SH-SY5Y (cell line): ENCODE measurements around the gene PCSK2.

ENCODE experiments used
- GATA2 ChIP-seq: IDR thresholded peaks from 2 replicates; pipeline ENCODE4 v1.6.1; 2011; ENCODE audit warnings: mild to moderate bottlenecking, low read depth, low read length
- GATA3 ChIP-seq: IDR thresholded peaks from 2 replicates; pipeline ENCODE4 v1.6.1; 2011; ENCODE audit warnings: low read depth, mild to moderate bottlenecking, low read length, moderate library complexity

- no peak for TF ChIP-seq GATA2
- TF ChIP-seq GATA3, result no peak
Measured at GRCh38 chr20:17418737-17419136, 191.9 kb downstream of the PCSK2 start.
